SK-N-MC (cell line): ENCODE measurements around the gene TMCO2.

Experiments
- EZH2 ChIP-seq: fragments of 200-600 bp; sonication (generic); IDR thresholded peaks from one replicate; pipeline ENCODE4 v1.6.1; 2017; ENCODE audit warnings: antibody characterized with exemption
- FOXP2 ChIP-seq: optimal IDR thresholded peaks from 2 replicates; pipeline ENCODE3; 2011; ENCODE audit warnings: mild to moderate bottlenecking, moderate library complexity; ENCODE audit not compliant: insufficient read depth; ENCODE audit errors: extremely low read length, control extremely low read depth
- POLR2AphosphoS5 ChIP-seq: IDR thresholded peaks from 2 replicates; pipeline ENCODE4 v1.6.1; 2012; ENCODE audit warnings: mild to moderate bottlenecking, low read depth, low read length, borderline replicate concordance

DNA sequence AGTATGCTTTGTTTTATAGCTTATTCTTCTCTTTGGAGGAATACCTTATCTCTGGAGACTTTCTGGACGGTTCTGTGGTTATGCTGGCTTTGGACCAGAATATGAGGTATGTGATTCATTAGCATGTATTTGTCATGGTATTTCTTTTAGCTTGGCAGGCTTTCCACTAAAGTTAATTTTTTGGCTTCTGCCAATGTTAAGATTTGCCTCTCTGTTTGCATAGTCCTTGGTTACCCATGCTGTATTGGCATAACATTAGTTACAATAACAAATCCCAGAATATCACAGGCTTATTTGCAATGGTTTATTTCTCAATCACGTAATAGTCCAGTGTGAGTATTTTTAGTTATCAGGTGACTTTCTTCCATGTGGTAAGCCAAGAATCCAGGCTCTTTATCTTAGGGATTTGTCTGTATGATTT, 20.0 kb downstream of the TMCO2 start:
- TF ChIP-seq POLR2AphosphoS5 (no peak), EZH2 (no peak), FOXP2 (no peak)
